SJCRH30 (cell line): ENCODE results near the gene NCOA7. TPM values are rescaled to one million over a fixed set of nuclear protein-coding genes. Genes with fewer than 3 reads are reported as not detected.
A peak's percentile ranks its signal among the peaks of the same experiment; 100 is the strongest.
"Not testable (repeated sequence)": the region's sequence is repeated elsewhere in the genome, so short reads cannot be mapped to it uniquely, and the experiment has no call there.

ENCODE experiments used
- DNase-seq, 2 experiments: peaks; one replicate each; pipeline ENCODE4 v3.0.0-alpha.2; 2015 to 2020
- H3K27ac ChIP-seq: fragments of 250-450 bp; sonication (Bioruptor Pico); 2 replicates; pipeline ENCODE4 v1.5.1; 2020; ENCODE audit warnings: mild to moderate bottlenecking, moderate library complexity
- H3K27me3 ChIP-seq: fragments of 250-450 bp; sonication (Bioruptor Pico); 2 replicates; pipeline ENCODE4 v1.5.1; 2020; ENCODE audit warnings: mild to moderate bottlenecking, moderate library complexity
- H3K36me3 ChIP-seq: fragments of 250-450 bp; sonication (Bioruptor Pico); 2 replicates; pipeline ENCODE4 v1.5.1; 2020; ENCODE audit warnings: mild to moderate bottlenecking, moderate library complexity
- H3K4me1 ChIP-seq: fragments of 250-450 bp; sonication (Bioruptor Pico); 2 replicates; pipeline ENCODE4 v1.5.1; 2020; ENCODE audit warnings: mild to moderate bottlenecking, moderate library complexity
- H3K4me3 ChIP-seq: fragments of 250-450 bp; sonication (Bioruptor Pico); 2 replicates; pipeline ENCODE4 v1.5.1; 2020; ENCODE audit warnings: mild to moderate bottlenecking, moderate library complexity
- H3K9me3 ChIP-seq: fragments of 250-450 bp; sonication (Bioruptor Pico); replicated peaks from 2 replicates; pipeline ENCODE4 v1.5.1; 2020; ENCODE audit warnings: mild to moderate bottlenecking, moderate library complexity
- total RNA-seq: library from RNA; depleted of rRNA; stranded (reverse); fragments of >200 nt; shearing (Covaris generic); gene quantifications from 2 replicates; pipeline ENCODE4 v1.2.3, GENCODE V29; 2014

The NCOA7 gene
- total RNA-seq, 1 experiment from 2014 or later = 4.1 TPM

GRCh38 chr6:125842091-125842626, 51.4 kb downstream of the NCOA7 start:
- no peaks in the 10 kb centered on the region for H3K27me3 ChIP-seq
- no peak overlapping the region for H3K27ac ChIP-seq
- H3K4me1 ChIP-seq = no peaks in the 10 kb centered on the region
- no peak overlapping the region for H3K4me3 ChIP-seq
- H3K36me3 ChIP-seq = no peaks in the 10 kb centered on the region; the same call in 1 of the 2 replicates
- H3K9me3 ChIP-seq = no peaks in the 10 kb centered on the region
- DNase-seq = no peak

GRCh38 chr6:125843593-125843992, 52.8 kb downstream of the NCOA7 start:
- Histone ChIP-seq H3K36me3 (no peaks in the 10 kb centered on the region; the same call in 1 of the 2 replicates), H3K9me3 (no peaks in the 10 kb centered on the region), H3K4me1 (no peaks in the 10 kb centered on the region), H3K27ac (no peak overlapping the region), H3K4me3 (no peak overlapping the region), H3K27me3 (no peaks in the 10 kb centered on the region)
- no peak for DNase-seq

GRCh38 chr6:125844989-125845388, 54.2 kb downstream of the NCOA7 start:
- DNase-seq = no peak
- H3K9me3 ChIP-seq = no peaks in the 10 kb centered on the region
- H3K4me1 ChIP-seq = no peaks in the 10 kb centered on the region
- no peaks in the 10 kb centered on the region; the same call in 1 of the 2 replicates for H3K36me3 ChIP-seq
- H3K27ac ChIP-seq = no peak overlapping the region
- H3K4me3 ChIP-seq = no peak overlapping the region
- H3K27me3 ChIP-seq = no peaks in the 10 kb centered on the region

GRCh38 chr6:125846292-125847024, 55.7 kb downstream of the NCOA7 start:
- peak in 1 of 2 experiments; percentile 13 for DNase-seq
- H3K9me3 ChIP-seq = no peaks in the 10 kb centered on the region
- H3K27me3 ChIP-seq = no peaks in the 10 kb centered on the region
- no peaks in the 10 kb centered on the region for H3K4me1 ChIP-seq
- H3K36me3 ChIP-seq = no peaks in the 10 kb centered on the region; the same call in 1 of the 2 replicates
- H3K4me3 ChIP-seq = no peak overlapping the region
- H3K27ac ChIP-seq = no peak overlapping the region

- H3K27ac ChIP-seq, H3K9me3 ChIP-seq, H3K4me3 ChIP-seq, H3K4me1 ChIP-seq, H3K27me3 ChIP-seq, H3K36me3 ChIP-seq, DNase-seq: not testable (repeated sequence)
These were observed 57.5 kb downstream of the NCOA7 start for GRCh38 chr6:125848286-125848685.

GRCh38 chr6:125850361-125850760, 59.6 kb downstream of the NCOA7 start:
- no peaks in the 10 kb centered on the region for H3K9me3 ChIP-seq
- no peaks in the 10 kb centered on the region for H3K4me1 ChIP-seq
- no peak overlapping the region for H3K4me3 ChIP-seq
- H3K36me3 ChIP-seq = no peaks in the 10 kb centered on the region
- H3K27ac ChIP-seq = no peak overlapping the region
- DNase-seq = no peak
- H3K27me3 ChIP-seq = no peaks in the 10 kb centered on the region

GRCh38 chr6:125852587-125852986, 61.8 kb downstream of the NCOA7 start:
- H3K27me3 ChIP-seq = no peaks in the 10 kb centered on the region
- H3K9me3 ChIP-seq = no peaks in the 10 kb centered on the region
- DNase-seq = no peak
- H3K27ac ChIP-seq = no peak overlapping the region
- H3K4me3 ChIP-seq = no peak overlapping the region
- no peaks in the 10 kb centered on the region for H3K36me3 ChIP-seq
- H3K4me1 ChIP-seq = no peaks in the 10 kb centered on the region

GRCh38 chr6:125853168-125853567, 62.4 kb downstream of the NCOA7 start:
- DNase-seq = no peak
- Histone ChIP-seq H3K27ac (no peak overlapping the region), H3K27me3 (no peaks in the 10 kb centered on the region), H3K4me3 (no peak overlapping the region), H3K36me3 (no peaks in the 10 kb centered on the region), H3K9me3 (no peaks in the 10 kb centered on the region), H3K4me1 (no peaks in the 10 kb centered on the region)

GRCh38 chr6:125853756-125854155, 63.0 kb downstream of the NCOA7 start:
- H3K9me3 ChIP-seq = no peaks in the 10 kb centered on the region
- H3K4me3 ChIP-seq = no peak overlapping the region
- no peaks in the 10 kb centered on the region for H3K4me1 ChIP-seq
- no peaks in the 10 kb centered on the region for H3K36me3 ChIP-seq
- DNase-seq = no peak
- H3K27me3 ChIP-seq = no peaks in the 10 kb centered on the region
- H3K27ac ChIP-seq = no peak overlapping the region

- H3K4me3 ChIP-seq = no peak overlapping the region
- no peaks in the 10 kb centered on the region for H3K4me1 ChIP-seq
- H3K9me3 ChIP-seq = no peaks in the 10 kb centered on the region
- DNase-seq = no peak
- no peaks in the 10 kb centered on the region for H3K36me3 ChIP-seq
- H3K27ac ChIP-seq = no peak overlapping the region
- no peaks in the 10 kb centered on the region for H3K27me3 ChIP-seq
These were observed 63.6 kb downstream of the NCOA7 start for GRCh38 chr6:125854355-125854754.

- DNase-seq = no peak
- Histone ChIP-seq H3K9me3 (no peaks in the 10 kb centered on the region), H3K36me3 (no peaks in the 10 kb centered on the region), H3K27me3 (no peaks in the 10 kb centered on the region), H3K27ac (no peak overlapping the region), H3K4me3 (no peak overlapping the region), H3K4me1 (no peaks in the 10 kb centered on the region)
These were observed 65.0 kb downstream of the NCOA7 start for GRCh38 chr6:125855783-125856182.

GRCh38 chr6:125857846-125858245, 67.1 kb downstream of the NCOA7 start:
- Histone ChIP-seq H3K4me3 (no peak overlapping the region), H3K4me1 (no peaks in the 10 kb centered on the region), H3K36me3 (no peaks in the 10 kb centered on the region), H3K9me3 (no peaks in the 10 kb centered on the region), H3K27me3 (no peaks in the 10 kb centered on the region), H3K27ac (no peak overlapping the region)
- DNase-seq = no peak

GRCh38 chr6:125858427-125859320, 67.9 kb downstream of the NCOA7 start:
- Histone ChIP-seq H3K4me1 (no peaks in the 10 kb centered on the region), H3K27ac (no peak overlapping the region), H3K36me3 (no peaks in the 10 kb centered on the region), H3K27me3 (no peaks in the 10 kb centered on the region), H3K9me3 (no peaks in the 10 kb centered on the region), H3K4me3 (no peak overlapping the region)
- DNase-seq = no peak

- H3K27ac ChIP-seq = no peak overlapping the region
- no peaks in the 10 kb centered on the region for H3K9me3 ChIP-seq
- H3K36me3 ChIP-seq = no peaks in the 10 kb centered on the region
- no peaks in the 10 kb centered on the region for H3K4me1 ChIP-seq
- H3K4me3 ChIP-seq = no peak overlapping the region
- H3K27me3 ChIP-seq = no peaks in the 10 kb centered on the region
- no peak for DNase-seq
These were observed 69.0 kb downstream of the NCOA7 start for GRCh38 chr6:125859727-125860126.

GRCh38 chr6:125863023-125863422, 72.3 kb downstream of the NCOA7 start:
- no peak overlapping the region for H3K27ac ChIP-seq
- no peaks in the 10 kb centered on the region for H3K27me3 ChIP-seq
- no peaks in the 10 kb centered on the region; the same call in 1 of the 2 replicates for H3K4me1 ChIP-seq
- DNase-seq = no peak
- H3K4me3 ChIP-seq = no peak overlapping the region
- no peaks in the 10 kb centered on the region for H3K36me3 ChIP-seq
- no peaks in the 10 kb centered on the region for H3K9me3 ChIP-seq
